HepG2 (cell line): ENCODE data around the gene VSNL1. TPM values are rescaled to one million over a fixed set of nuclear protein-coding genes. Genes with fewer than 3 reads are reported as not detected.

Source experiments
- DMAP1 ChIP-seq: IDR thresholded peaks from 2 replicates; pipeline ENCODE4 v1.6.1; 2016
- MEIS1 ChIP-seq: sonication (generic); formaldehyde crosslinking; IDR thresholded peaks from 2 replicates; pipeline ENCODE4 v1.9.0; 2021; ENCODE audit warnings: mild to moderate bottlenecking, missing genetic modification reagents, moderate library complexity, borderline replicate concordance
- POGZ ChIP-seq: sonication (generic); formaldehyde crosslinking; IDR thresholded peaks from 2 replicates; pipeline ENCODE4 v1.4.0; 2020; ENCODE audit warnings: mild to moderate bottlenecking, missing genetic modification reagents
- POLR2A ChIP-seq, 2 experiments: IDR thresholded peaks; 2 replicates each; pipeline ENCODE4 v1.6.1; 2011; ENCODE audit warnings: low read depth in 2 of 2, low read length in 2 of 2, mild to moderate bottlenecking in 1 of 2, moderate library complexity in 1 of 2; ENCODE audit not compliant: insufficient read depth in 1 of 2
- PRMT3 ChIP-seq: sonication (generic); formaldehyde crosslinking; IDR thresholded peaks from 2 replicates; pipeline ENCODE4 v1.8.1; 2022; ENCODE audit warnings: low read depth, mild to moderate bottlenecking, moderate library complexity, missing genetic modification reagents, borderline replicate concordance
- RARG ChIP-seq: sonication (generic); formaldehyde crosslinking; IDR thresholded peaks from 2 replicates; pipeline ENCODE4 v1.4.0; 2020; ENCODE audit warnings: low read depth, mild to moderate bottlenecking, missing genetic modification reagents
- SKI ChIP-seq: fragments of 450-650 bp; IDR thresholded peaks from one replicate; pipeline ENCODE4 v1.6.1; 2018; ENCODE audit warnings: mild to moderate bottlenecking; ENCODE audit not compliant: partially characterized antibody
- SRSF9 ChIP-seq: fragments of 200-400 bp; formaldehyde crosslinking; IDR thresholded peaks from 2 replicates; pipeline ENCODE4 v1.6.1; 2018; ENCODE audit warnings: borderline replicate concordance, mild to moderate bottlenecking, low read depth, low read length; ENCODE audit not compliant: insufficient read depth, poor library complexity, severe bottlenecking
- ZFP36L2 ChIP-seq: sonication (generic); formaldehyde crosslinking; IDR thresholded peaks from 2 replicates; pipeline ENCODE4 v1.4.0; 2020; ENCODE audit warnings: missing genetic modification reagents
- ZMYM2 ChIP-seq: sonication (generic); formaldehyde crosslinking; IDR thresholded peaks from 2 replicates; pipeline ENCODE4 v1.8.0; 2022; ENCODE audit warnings: mild to moderate bottlenecking, missing genetic modification reagents
- polyA plus RNA-seq, 8 experiments: library from polyadenylated mRNA; depleted of rRNA in 3 of 8; stranded (reverse) in 7 of 8; unstranded in 1 of 8; fragments of >200 nt; fragmentation: Illumina TruSeq in 4 of 8; extraction: Trizol in 4 of 8; gene quantifications; 2 replicates each; pipeline versions ENCODE4 v1.2.1 to v1.2.3, GENCODE V29; 2011 to 2016; ENCODE audit warnings: low read depth in 4 of 8, missing spikeins in 1 of 8, mixed read lengths in 1 of 8; ENCODE audit not compliant: insufficient read depth in 1 of 8
- total RNA-seq, 5 experiments: library from RNA; depleted of rRNA; stranded (reverse); fragments of >200 nt; fragmentation: Illumina TruSeq; extraction: Trizol; gene quantifications; 2 replicates each; pipeline ENCODE4 v1.2.3, GENCODE V29; 2016; ENCODE audit warnings: low read depth in 1 of 5
- TF ChIP-seq, protein P1 (sequence below): sonication (generic); formaldehyde crosslinking; IDR thresholded peaks from 2 replicates; pipeline ENCODE4 v1.4.0; 2020; ENCODE audit warnings: mild to moderate bottlenecking, low read depth, missing genetic modification reagents
- TF ChIP-seq, protein P2 (sequence below): sonication (generic); formaldehyde crosslinking; IDR thresholded peaks from 2 replicates; pipeline ENCODE4 v1.4.0; 2020; ENCODE audit warnings: low read depth, missing genetic modification reagents
- TF ChIP-seq, protein P3 (sequence below): sonication (generic); formaldehyde crosslinking; IDR thresholded peaks from 2 replicates; pipeline ENCODE4 v1.4.0; 2020; ENCODE audit warnings: missing genetic modification reagents
- TF ChIP-seq, protein P4 (sequence below): IDR thresholded peaks from 2 replicates; pipeline ENCODE4 v1.6.1; 2016; ENCODE audit warnings: low read depth, control low read depth

VSNL1 gene
- total and polyA plus RNA-seq, 2 of the 13 experiments (the other 11 are each of a cell fraction or from before 2014, with no cell fraction given) = 63.2 to 95.9 TPM

DNA sequence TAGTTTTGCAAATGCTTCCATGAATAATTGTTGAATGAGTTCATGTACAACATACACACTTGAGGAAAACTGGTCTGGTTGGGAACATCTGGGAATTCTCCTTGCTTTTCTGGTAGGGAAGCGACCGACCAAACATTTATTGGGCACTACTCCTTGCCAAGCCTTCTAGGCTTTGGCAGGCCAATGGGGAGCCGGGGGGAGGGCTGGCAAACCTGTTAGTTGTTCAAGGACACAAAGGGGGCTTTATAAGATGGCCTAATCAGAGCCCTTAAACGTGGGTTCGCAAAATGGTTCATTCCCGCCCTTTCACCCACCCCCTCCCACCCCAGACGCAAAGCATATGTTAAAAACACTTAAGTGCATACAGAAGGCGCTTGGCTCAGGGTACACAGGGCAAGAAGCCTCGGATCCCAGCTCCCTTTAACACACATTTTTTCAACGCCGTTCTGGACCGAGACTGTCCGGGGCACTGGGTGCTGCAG, 844 bp upstream of the VSNL1 start (continued):
- TF ChIP-seq, protein P1, sequence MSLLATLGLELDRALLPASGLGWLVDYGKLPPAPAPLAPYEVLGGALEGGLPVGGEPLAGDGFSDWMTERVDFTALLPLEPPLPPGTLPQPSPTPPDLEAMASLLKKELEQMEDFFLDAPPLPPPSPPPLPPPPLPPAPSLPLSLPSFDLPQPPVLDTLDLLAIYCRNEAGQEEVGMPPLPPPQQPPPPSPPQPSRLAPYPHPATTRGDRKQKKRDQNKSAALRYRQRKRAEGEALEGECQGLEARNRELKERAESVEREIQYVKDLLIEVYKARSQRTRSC (CRISPR knock-in tag) = no peak
- TF ChIP-seq PRMT3 (CRISPR knock-in tag) (0 out of 2 replicates have a peak, but pooled peaks have one; percentile 2), RARG (0 out of 2 replicates have a peak, but pooled peaks have one; percentile 7), POGZ (no peak), POLR2A (IDR thresholded peaks at IDR 0.05; ENCODE audit: insufficient read depth in 1 of 2, low read depth in 2 of 2, low read length in 2 of 2) (peak; percentile 34 to 65), ZMYM2 (CRISPR knock-in tag) (no peak), DMAP1 (CRISPR knock-in tag) (no peak), ZFP36L2 (CRISPR knock-in tag) (no peak), SKI (no peak), MEIS1 (CRISPR knock-in tag) (no peak), SRSF9 (no peak)
- TF ChIP-seq, protein P2, sequence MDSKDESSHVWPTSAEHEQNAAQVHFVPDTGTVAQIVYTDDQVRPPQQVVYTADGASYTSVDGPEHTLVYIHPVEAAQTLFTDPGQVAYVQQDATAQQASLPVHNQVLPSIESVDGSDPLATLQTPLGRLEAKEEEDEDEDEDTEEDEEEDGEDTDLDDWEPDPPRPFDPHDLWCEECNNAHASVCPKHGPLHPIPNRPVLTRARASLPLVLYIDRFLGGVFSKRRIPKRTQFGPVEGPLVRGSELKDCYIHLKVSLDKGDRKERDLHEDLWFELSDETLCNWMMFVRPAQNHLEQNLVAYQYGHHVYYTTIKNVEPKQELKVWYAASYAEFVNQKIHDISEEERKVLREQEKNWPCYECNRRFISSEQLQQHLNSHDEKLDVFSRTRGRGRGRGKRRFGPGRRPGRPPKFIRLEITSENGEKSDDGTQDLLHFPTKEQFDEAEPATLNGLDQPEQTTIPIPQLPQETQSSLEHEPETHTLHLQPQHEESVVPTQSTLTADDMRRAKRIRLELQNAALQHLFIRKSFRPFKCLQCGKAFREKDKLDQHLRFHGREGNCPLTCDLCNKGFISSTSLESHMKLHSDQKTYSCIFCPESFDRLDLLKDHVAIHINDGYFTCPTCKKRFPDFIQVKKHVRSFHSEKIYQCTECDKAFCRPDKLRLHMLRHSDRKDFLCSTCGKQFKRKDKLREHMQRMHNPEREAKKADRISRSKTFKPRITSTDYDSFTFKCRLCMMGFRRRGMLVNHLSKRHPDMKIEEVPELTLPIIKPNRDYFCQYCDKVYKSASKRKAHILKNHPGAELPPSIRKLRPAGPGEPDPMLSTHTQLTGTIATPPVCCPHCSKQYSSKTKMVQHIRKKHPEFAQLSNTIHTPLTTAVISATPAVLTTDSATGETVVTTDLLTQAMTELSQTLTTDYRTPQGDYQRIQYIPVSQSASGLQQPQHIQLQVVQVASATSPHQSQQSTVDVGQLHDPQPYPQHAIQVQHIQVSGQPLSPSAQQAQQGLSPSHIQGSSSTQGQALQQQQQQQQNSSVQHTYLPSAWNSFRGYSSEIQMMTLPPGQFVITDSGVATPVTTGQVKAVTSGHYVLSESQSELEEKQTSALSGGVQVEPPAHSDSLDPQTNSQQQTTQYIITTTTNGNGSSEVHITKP (CRISPR knock-in tag) = 0 out of 2 replicates have a peak, but pooled peaks have one; percentile 8
- TF ChIP-seq, protein P3, sequence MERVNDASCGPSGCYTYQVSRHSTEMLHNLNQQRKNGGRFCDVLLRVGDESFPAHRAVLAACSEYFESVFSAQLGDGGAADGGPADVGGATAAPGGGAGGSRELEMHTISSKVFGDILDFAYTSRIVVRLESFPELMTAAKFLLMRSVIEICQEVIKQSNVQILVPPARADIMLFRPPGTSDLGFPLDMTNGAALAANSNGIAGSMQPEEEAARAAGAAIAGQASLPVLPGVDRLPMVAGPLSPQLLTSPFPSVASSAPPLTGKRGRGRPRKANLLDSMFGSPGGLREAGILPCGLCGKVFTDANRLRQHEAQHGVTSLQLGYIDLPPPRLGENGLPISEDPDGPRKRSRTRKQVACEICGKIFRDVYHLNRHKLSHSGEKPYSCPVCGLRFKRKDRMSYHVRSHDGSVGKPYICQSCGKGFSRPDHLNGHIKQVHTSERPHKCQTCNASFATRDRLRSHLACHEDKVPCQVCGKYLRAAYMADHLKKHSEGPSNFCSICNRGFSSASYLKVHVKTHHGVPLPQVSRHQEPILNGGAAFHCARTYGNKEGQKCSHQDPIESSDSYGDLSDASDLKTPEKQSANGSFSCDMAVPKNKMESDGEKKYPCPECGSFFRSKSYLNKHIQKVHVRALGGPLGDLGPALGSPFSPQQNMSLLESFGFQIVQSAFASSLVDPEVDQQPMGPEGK (CRISPR knock-in tag) = 0 out of 2 replicates have a peak, but pooled peaks have one; percentile 19
- TF ChIP-seq, protein P4, sequence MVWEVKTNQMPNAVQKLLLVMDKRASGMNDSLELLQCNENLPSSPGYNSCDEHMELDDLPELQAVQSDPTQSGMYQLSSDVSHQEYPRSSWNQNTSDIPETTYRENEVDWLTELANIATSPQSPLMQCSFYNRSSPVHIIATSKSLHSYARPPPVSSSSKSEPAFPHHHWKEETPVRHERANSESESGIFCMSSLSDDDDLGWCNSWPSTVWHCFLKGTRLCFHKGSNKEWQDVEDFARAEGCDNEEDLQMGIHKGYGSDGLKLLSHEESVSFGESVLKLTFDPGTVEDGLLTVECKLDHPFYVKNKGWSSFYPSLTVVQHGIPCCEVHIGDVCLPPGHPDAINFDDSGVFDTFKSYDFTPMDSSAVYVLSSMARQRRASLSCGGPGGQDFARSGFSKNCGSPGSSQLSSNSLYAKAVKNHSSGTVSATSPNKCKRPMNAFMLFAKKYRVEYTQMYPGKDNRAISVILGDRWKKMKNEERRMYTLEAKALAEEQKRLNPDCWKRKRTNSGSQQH = 0 out of 2 replicates have a peak, but pooled peaks have one; percentile 5
